GM18873 (cell line): ENCODE results near the gene WDR4.
"Not testable (repeated sequence)": the region's sequence is repeated elsewhere in the genome, so short reads cannot be mapped to it uniquely, and the experiment has no call there.

Experiments used
- ATAC-seq: cut with Tn5 transposase; IDR thresholded peaks from one replicate; pipeline ENCODE4 v1.9.1; 2021; ENCODE audit warnings: mild to moderate bottlenecking, moderate library complexity, moderate number of reproducible peaks; ENCODE audit not compliant: unreplicated experiment, low FRiP score

Gene WDR4

GRCh38 chr21:42841156-42841915, 38.0 kb downstream of the WDR4 start:
- ATAC-seq, result no peak

GRCh38 chr21:42840411-42841155, 38.8 kb downstream of the WDR4 start:
- ATAC-seq, result no peak

DNA sequence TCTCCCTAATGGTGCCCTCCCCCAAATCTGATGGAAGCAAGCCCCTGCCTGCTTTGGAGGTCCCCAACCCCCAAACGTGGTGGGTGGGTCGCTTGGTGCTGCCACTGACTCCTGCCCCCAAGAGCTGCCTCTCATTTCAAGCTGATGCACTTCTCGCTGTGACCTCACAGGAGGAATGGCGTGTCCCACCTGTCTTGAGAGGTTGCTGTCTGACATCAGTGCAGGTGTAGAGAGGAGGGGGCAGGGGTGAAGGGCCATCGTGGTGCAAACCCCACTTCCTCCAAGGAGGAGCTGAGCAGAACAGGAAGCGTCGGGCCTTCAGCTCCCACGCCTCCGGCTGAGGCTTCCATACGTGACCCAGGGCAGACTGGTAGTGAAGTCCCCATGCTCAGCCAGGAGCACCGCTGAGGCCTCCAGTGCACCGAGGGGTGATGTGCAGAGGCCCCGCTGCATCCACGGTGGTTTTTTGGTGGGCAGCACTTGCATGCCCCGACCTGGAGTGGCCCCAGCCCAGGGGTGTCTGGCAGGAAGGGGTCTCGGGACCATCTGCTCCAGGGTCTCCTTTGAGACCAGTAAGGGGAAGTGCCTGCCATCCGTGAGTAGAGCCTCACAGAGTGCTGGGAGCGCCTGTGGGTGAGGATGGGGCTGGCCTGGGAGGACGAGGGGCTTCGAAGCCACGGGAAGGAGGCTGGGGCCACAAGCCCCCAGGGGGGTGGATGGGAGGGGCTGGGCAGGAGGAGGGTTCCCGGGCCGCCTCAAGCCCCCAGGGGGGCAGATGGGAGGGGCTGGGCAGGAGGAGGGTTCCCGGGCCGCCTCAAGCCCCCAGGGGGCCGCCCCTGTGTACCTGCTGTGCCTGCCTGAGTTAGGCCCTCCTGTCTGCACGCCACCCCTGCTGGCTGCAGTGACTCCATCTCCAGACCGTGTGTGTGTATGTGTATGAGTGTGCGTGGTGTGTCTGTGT, 39.8 kb downstream of the WDR4 start:
- no peak for ATAC-seq

GRCh38 chr21:42838212-42838690, 41.1 kb downstream of the WDR4 start:
- not testable (repeated sequence) for ATAC-seq

DNA sequence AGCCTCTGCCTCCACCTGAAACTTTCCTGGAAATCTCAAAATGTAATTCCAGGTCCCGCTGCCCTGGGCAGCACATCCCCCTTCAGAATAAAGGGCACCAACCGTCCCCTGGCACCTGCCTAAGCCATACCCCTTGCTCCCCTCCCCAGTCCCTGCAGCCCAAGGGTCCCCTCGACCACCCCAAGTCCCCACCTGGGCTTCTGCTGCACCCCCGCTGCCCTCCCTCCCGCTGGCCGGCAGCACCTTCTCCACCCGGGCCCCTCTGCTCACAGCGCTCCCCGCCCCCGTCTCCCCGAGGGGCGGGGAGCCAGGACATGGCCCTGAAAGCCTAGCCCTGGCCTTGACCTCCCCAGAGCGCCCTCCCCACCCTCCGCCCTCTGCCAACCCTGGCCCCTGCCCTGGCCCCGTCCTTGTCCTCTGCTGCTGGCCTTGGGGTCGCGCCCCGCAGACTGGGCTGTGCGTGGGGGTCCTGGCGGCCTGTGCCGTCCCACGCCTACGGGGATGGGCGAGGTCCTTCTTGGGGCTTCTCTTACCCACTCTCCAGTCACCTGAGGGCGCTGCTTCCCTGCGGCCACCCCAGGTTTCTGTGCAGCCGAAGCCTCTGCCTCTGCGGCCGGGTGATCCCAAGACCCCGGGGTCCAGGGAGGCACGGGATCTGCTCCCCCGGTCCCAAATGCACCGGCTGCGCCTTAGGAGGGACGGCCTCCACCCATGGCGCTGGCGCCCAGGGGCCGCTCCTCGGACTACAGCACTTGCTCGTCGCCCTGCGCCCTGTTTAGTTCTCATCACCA, 41.7 kb downstream of the WDR4 start:
- ATAC-seq, result no peak

GRCh38 chr21:42836767-42837301, 42.5 kb downstream of the WDR4 start:
- no peak for ATAC-seq

DNA sequence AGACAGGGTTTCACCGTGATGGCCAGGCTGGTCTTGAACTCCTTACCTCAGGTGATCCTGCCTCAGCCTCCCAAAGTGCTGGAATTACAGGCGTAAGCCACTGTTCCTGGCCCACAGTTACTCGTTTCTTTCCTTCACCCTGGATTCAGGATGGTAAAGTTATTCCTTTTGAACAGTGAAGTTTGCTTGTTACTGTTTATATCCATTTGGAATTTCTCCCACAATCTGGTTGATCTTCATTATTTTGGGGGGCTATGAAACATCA, 43.0 kb downstream of the WDR4 start:
- no peak for ATAC-seq

GRCh38 chr21:42835611-42836401, 43.5 kb downstream of the WDR4 start:
- ATAC-seq, result no peak

DNA sequence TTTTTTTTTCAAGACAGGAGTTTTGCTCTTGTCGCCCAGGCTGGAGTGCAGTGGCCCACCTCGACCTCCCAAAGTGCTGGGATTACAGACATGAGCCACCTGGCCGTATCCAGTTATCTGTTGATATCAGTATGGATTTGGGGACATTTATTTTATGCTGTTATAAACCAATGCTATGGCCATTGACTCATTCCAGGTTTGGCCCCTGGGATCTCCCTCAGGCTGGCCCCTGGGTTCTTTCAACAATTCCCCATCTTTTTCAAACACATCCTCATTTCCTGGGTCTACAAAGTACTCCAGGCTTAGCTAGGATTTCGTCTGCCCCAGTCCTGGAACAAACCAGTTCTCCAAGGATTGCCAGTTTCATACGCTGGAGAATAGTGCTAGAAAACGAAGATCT, 44.1 kb downstream of the WDR4 start:
- no peak for ATAC-seq

GRCh38 chr21:42834726-42835191, 44.6 kb downstream of the WDR4 start:
- no peak for ATAC-seq

DNA sequence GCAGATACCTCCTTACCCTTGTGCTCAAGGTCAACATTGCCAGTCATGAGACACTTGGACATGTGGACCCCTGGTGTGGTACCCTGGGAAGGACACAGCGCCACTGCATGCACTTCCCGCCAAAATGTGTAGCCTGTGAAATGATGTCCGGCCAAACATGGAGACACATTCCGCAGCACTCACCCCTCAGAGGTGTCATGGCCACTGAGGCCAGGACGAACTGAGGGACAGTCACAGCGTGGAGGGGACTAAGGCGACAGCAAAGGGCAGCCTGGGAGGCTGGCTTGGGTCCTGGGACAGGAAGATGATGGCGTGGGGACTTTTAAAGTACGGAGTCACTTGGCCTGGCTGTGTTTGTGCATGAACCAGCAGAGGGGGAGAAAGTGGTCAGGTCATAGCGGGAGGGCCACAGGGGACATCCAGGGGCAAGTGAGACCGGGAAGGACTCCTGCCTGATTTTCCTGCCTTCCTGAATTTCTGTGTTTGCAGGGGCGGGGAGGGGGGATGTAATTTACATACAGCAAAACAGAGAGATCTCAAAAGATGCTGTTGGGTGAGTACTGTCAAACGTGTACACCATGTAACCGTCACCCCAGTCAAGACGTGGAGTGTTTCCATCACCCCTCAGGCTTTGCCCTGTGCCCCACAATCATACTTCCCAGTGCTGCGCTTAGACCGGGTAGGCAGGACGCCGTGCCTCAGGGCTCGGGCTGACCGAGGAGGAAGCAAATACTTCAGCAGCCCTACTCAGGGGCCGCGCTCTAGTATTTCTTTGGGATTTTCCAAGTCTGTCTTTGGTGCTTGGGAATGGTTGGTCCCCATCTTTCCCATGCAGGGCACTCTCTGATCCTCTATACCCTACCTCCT, 45.2 kb downstream of the WDR4 start:
- no peak for ATAC-seq

GRCh38 chr21:42833439-42833815, 45.9 kb downstream of the WDR4 start:
- ATAC-seq, result no peak

DNA sequence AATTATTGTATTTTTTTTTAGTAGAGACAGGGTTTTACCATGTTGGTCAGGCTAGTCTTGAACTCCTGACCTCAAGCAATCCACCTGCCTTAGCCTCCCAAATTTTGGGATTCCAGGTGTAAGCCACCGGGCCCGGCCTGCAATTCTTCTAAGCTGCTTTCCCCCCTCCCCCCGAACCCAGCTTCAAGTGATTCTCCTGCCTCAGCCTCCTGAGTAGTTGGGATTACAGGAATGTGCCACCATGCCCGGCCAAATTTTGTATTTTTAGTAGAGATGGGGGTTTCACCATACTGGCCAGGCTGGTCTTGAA, 47.1 kb downstream of the WDR4 start:
- not testable (repeated sequence) for ATAC-seq

- ATAC-seq, result no peak
Measured at GRCh38 chr21:42830456-42831455, 48.6 kb downstream of the WDR4 start.

DNA sequence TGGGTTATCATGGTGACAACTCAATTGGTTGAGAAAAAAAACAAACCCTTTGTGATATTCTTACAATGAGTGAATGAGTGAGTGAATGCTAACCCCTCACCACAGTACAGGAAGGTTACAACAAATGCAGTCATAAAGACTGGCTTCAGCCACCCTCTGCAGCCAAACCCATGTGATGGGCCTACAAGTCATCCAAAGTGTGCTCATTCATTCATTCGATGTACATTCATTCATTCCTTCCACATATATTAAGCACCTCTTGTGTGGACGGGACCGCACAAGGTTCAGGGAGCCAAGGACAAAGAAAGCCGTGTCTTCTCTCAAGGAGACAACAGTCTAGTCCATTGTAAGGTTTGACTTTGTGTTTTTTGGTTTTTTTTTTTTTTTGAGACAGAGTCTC, 49.4 kb downstream of the WDR4 start:
- ATAC-seq, result no peak

GRCh38 chr21:42829417-42829816, 49.9 kb downstream of the WDR4 start:
- ATAC-seq, result no peak

DNA sequence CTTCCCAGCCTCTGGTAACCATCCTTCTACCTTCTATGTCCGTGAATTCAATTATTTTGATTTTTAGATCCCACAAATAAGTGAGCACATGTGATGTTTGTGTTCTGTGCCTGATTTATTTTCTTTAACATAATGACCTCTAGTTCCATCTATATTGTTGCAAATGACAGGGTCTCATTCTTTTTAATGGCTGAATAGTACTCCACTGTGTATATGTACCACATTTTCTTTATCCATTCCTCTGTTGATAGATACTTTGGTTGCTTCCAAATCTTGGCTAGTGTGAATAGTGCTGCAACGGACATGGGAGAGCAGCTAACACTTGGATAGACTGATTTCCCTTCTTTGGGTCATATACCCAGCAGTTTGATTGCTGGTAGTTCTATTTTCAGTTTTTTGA, 51.8 kb downstream of the WDR4 start:
- ATAC-seq, result no peak
